ENCODE measurements around the gene FOXN3.

DNA sequence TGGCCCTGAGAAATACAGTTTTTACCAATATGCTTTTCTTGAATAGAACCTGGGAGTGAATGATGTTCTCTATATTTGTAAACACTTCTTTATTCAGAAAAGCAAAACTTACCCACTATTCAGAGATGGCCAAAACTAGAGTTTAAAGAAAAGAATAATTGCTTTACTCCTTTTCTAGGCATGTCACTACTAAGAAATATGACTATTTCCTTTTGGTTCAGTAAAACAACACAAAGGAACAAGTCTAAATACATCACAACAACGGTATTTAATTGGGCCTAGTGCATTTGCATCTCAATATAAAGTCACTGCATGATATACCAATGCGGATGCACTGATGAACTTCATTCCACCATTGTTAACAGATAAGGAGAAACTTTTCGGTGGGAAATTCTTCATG lies 207.5 kb downstream of the FOXN3 start:
- TF ChIP-seq, protein P1, sequence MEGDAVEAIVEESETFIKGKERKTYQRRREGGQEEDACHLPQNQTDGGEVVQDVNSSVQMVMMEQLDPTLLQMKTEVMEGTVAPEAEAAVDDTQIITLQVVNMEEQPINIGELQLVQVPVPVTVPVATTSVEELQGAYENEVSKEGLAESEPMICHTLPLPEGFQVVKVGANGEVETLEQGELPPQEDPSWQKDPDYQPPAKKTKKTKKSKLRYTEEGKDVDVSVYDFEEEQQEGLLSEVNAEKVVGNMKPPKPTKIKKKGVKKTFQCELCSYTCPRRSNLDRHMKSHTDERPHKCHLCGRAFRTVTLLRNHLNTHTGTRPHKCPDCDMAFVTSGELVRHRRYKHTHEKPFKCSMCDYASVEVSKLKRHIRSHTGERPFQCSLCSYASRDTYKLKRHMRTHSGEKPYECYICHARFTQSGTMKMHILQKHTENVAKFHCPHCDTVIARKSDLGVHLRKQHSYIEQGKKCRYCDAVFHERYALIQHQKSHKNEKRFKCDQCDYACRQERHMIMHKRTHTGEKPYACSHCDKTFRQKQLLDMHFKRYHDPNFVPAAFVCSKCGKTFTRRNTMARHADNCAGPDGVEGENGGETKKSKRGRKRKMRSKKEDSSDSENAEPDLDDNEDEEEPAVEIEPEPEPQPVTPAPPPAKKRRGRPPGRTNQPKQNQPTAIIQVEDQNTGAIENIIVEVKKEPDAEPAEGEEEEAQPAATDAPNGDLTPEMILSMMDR (conservative IDR thresholded peaks at IDR 0.05; ENCODE audit: low read depth in 2 of 2), result no peak
- TF ChIP-seq CREB1 (CRISPR knock-in tag; IDR thresholded peaks at IDR 0.05; ENCODE audit: low read depth) (no peak), POLR2AphosphoS5 (IDR thresholded peaks at IDR 0.05; ENCODE audit: low read depth) (no peak), EZH2 (IDR thresholded peaks at IDR 0.05; ENCODE audit: low read depth, unreplicated experiment) (no peak), EZH2phosphoT487 (IDR thresholded peaks at IDR 0.05; ENCODE audit: unreplicated experiment) (no peak), ZNF331 (CRISPR knock-in tag; IDR thresholded peaks at IDR 0.05; ENCODE audit: low read depth) (no peak), JUNB (IDR thresholded peaks at IDR 0.05; ENCODE audit: unreplicated experiment) (no peak)
- TF ChIP-seq, protein P2, sequence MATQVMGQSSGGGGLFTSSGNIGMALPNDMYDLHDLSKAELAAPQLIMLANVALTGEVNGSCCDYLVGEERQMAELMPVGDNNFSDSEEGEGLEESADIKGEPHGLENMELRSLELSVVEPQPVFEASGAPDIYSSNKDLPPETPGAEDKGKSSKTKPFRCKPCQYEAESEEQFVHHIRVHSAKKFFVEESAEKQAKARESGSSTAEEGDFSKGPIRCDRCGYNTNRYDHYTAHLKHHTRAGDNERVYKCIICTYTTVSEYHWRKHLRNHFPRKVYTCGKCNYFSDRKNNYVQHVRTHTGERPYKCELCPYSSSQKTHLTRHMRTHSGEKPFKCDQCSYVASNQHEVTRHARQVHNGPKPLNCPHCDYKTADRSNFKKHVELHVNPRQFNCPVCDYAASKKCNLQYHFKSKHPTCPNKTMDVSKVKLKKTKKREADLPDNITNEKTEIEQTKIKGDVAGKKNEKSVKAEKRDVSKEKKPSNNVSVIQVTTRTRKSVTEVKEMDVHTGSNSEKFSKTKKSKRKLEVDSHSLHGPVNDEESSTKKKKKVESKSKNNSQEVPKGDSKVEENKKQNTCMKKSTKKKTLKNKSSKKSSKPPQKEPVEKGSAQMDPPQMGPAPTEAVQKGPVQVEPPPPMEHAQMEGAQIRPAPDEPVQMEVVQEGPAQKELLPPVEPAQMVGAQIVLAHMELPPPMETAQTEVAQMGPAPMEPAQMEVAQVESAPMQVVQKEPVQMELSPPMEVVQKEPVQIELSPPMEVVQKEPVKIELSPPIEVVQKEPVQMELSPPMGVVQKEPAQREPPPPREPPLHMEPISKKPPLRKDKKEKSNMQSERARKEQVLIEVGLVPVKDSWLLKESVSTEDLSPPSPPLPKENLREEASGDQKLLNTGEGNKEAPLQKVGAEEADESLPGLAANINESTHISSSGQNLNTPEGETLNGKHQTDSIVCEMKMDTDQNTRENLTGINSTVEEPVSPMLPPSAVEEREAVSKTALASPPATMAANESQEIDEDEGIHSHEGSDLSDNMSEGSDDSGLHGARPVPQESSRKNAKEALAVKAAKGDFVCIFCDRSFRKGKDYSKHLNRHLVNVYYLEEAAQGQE (IDR thresholded peaks at IDR 0.05; ENCODE audit: unreplicated experiment), result no peak

All from GM23338 (cell line).